ENCODE data around the gene TMEM63B. TPM values are rescaled to one million over a fixed set of nuclear protein-coding genes. Genes with fewer than 3 reads are reported as not detected.

Gene TMEM63B
- total and polyA plus RNA-seq, 9 of the 15 experiments (the other 6 are each of a cell fraction or from before 2014, with no cell fraction given) = 0.14 to 39.4 (median 14.4) TPM

DNA sequence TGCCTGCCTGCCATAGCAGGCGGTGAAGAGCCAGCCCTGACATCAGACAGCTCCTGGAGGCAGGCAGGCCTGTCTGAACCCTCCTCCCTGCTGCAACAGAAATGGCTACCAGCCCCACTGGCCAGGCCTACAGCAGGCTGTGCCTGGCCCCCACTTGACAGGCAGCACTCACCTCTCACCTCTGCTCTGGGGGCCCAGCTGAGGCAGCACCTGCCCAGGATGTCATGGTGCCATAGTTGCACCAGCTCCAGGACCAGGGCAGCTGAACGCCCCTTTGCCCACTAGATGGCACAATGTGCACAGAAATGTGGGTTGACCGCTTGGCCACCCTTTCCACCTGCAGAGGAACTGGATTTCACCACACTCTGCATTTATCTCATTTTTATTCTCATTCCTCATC, 30.7 kb upstream of the TMEM63B start (continued):
- no peak for TF ChIP-seq ZBTB11 (CRISPR knock-in tag; IDR thresholded peaks at IDR 0.05)
- TF ChIP-seq CEBPG (CRISPR knock-in tag; IDR thresholded peaks at IDR 0.05) = peak; percentile 46; the same call in 1 of the 2 replicates
- no peak for TF ChIP-seq CEBPG (tag; conservative IDR thresholded peaks at IDR 0.05 in 1 of 2, IDR thresholded peaks at IDR 0.05 in 1 of 2)
- TF ChIP-seq CHCHD3 (CRISPR knock-in tag; IDR thresholded peaks at IDR 0.05) = no peak
- TF ChIP-seq TRIM25 (IDR thresholded peaks at IDR 0.05; ENCODE audit: borderline replicate concordance) = no peak
- TF ChIP-seq U2AF1 (optimal IDR thresholded peaks at IDR 0.05; ENCODE audit: low read depth, low read length) = no peak
- no peak for TF ChIP-seq ZNF133 (CRISPR knock-in tag; IDR thresholded peaks at IDR 0.05)
- TF ChIP-seq SRF (CRISPR knock-in tag; IDR thresholded peaks at IDR 0.05) = no peak
- no peak for TF ChIP-seq ZNF77 (CRISPR knock-in tag; IDR thresholded peaks at IDR 0.05)
- TF ChIP-seq, protein P1, sequence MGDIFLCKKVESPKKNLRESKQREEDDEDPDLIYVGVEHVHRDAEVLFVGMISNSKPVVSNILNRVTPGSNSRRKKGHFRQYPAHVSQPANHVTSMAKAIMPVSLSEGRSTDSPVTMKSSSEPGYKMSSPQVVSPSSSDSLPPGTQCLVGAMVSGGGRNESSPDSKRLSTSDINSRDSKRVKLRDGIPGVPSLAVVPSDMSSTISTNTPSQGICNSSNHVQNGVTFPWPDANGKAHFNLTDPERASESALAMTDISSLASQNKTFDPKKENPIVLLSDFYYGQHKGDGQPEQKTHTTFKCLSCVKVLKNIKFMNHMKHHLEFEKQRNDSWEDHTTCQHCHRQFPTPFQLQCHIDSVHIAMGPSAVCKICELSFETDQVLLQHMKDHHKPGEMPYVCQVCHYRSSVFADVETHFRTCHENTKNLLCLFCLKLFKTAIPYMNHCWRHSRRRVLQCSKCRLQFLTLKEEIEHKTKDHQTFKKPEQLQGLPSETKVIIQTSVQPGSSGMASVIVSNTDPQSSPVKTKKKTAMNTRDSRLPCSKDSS (IDR thresholded peaks at IDR 0.05; ENCODE audit: low read depth, partially characterized antibody) = no peak
- no peak for TF ChIP-seq ZNF589 (CRISPR knock-in tag; IDR thresholded peaks at IDR 0.05; ENCODE audit: low read depth)
- no peak for TF ChIP-seq ZNF431 (CRISPR knock-in tag; IDR thresholded peaks at IDR 0.05)
- TF ChIP-seq GABPA (tag; conservative IDR thresholded peaks at IDR 0.05; ENCODE audit: low read depth) = no peak
- TF ChIP-seq, protein P2, sequence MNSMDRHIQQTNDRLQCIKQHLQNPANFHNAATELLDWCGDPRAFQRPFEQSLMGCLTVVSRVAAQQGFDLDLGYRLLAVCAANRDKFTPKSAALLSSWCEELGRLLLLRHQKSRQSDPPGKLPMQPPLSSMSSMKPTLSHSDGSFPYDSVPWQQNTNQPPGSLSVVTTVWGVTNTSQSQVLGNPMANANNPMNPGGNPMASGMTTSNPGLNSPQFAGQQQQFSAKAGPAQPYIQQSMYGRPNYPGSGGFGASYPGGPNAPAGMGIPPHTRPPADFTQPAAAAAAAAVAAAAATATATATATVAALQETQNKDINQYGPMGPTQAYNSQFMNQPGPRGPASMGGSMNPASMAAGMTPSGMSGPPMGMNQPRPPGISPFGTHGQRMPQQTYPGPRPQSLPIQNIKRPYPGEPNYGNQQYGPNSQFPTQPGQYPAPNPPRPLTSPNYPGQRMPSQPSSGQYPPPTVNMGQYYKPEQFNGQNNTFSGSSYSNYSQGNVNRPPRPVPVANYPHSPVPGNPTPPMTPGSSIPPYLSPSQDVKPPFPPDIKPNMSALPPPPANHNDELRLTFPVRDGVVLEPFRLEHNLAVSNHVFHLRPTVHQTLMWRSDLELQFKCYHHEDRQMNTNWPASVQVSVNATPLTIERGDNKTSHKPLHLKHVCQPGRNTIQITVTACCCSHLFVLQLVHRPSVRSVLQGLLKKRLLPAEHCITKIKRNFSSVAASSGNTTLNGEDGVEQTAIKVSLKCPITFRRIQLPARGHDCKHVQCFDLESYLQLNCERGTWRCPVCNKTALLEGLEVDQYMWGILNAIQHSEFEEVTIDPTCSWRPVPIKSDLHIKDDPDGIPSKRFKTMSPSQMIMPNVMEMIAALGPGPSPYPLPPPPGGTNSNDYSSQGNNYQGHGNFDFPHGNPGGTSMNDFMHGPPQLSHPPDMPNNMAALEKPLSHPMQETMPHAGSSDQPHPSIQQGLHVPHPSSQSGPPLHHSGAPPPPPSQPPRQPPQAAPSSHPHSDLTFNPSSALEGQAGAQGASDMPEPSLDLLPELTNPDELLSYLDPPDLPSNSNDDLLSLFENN (IDR thresholded peaks at IDR 0.05; ENCODE audit: low read depth in 2 of 2, low read length in 2 of 2) = no peak
- peak; percentile 69 for TF ChIP-seq SMC3 (conservative IDR thresholded peaks at IDR 0.05; ENCODE audit: insufficient read depth, low read depth, low read length)
